NT2/D1 (cell line): ENCODE results near the gene KRTAP4-5.

Experiments used
- SUZ12 ChIP-seq: IDR thresholded peaks from 2 replicates; pipeline ENCODE4 v1.6.1; 2011; ENCODE audit not compliant: insufficient read length, insufficient read depth; ENCODE audit errors: extremely low read depth
- YY1 ChIP-seq: IDR thresholded peaks from 2 replicates; pipeline ENCODE4 v1.6.1; 2011; ENCODE audit not compliant: insufficient read length, insufficient read depth
- ZNF274 ChIP-seq: IDR thresholded peaks from 2 replicates; pipeline ENCODE4 v1.6.1; 2011; ENCODE audit warnings: mild to moderate bottlenecking, low read depth, low read length

DNA sequence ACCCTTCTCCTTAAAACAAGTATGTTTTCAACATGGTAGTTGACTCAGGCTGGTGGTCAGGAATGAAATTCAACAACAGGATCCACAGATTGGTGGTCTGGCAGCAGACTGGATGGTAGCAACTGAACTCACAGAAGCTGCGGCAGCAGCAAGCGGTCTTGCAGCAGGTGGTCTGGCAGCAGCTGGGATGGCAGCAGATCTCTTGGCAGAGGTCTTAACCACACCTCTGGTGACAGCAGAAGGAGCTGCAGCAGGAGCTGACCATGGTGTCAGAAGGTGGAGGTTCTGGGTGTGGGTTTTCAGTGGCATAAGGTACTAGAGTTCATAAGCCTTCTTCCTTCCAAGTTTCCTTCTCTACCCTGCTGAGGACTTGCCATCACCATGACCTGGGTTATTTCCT lies 37.2 kb upstream of the KRTAP4-5 start:
- TF ChIP-seq ZNF274, result no peak
- TF ChIP-seq YY1, result no peak
- TF ChIP-seq SUZ12, result no peak
